HEK293T (cell line): ENCODE measurements around the gene GLG1.

Experiments
- ARNT ChIP-seq: fragments of 450-650 bp; IDR thresholded peaks from 2 replicates; pipeline ENCODE4 v1.6.1; 2017; ENCODE audit warnings: mild to moderate bottlenecking
- BHLHE40 ChIP-seq: fragments of 450-650 bp; IDR thresholded peaks from 2 replicates; pipeline ENCODE4 v1.6.1; 2016; ENCODE audit warnings: mild to moderate bottlenecking, moderate library complexity, borderline replicate concordance
- CTBP1 ChIP-seq: fragments of 450-650 bp; IDR thresholded peaks from 2 replicates; pipeline ENCODE4 v1.6.1; 2016; ENCODE audit warnings: borderline replicate concordance
- FOXK2 ChIP-seq: fragments of 450-650 bp; IDR thresholded peaks from 2 replicates; pipeline ENCODE4 v1.6.1; 2016; ENCODE audit warnings: mild to moderate bottlenecking
- FOXM1 ChIP-seq: fragments of 450-650 bp; IDR thresholded peaks from 2 replicates; pipeline ENCODE4 v1.6.1; 2017; ENCODE audit warnings: mild to moderate bottlenecking, borderline replicate concordance
- HDGF ChIP-seq: fragments of 450-650 bp; IDR thresholded peaks from 2 replicates; pipeline ENCODE4 v1.6.1; 2017; ENCODE audit warnings: antibody characterized with exemption, borderline replicate concordance
- SP1 ChIP-seq: fragments of 450-650 bp; IDR thresholded peaks from 2 replicates; pipeline ENCODE4 v1.6.1; 2017
- SUZ12 ChIP-seq: fragments of 450-650 bp; IDR thresholded peaks from 2 replicates; pipeline ENCODE4 v1.6.1; 2016; ENCODE audit warnings: mild to moderate bottlenecking
- TARDBP ChIP-seq: fragments of 450-650 bp; IDR thresholded peaks from 2 replicates; pipeline ENCODE4 v1.6.1; 2016
- ZNF384 ChIP-seq: fragments of 450-650 bp; IDR thresholded peaks from 2 replicates; pipeline ENCODE4 v1.6.1; 2016

DNA sequence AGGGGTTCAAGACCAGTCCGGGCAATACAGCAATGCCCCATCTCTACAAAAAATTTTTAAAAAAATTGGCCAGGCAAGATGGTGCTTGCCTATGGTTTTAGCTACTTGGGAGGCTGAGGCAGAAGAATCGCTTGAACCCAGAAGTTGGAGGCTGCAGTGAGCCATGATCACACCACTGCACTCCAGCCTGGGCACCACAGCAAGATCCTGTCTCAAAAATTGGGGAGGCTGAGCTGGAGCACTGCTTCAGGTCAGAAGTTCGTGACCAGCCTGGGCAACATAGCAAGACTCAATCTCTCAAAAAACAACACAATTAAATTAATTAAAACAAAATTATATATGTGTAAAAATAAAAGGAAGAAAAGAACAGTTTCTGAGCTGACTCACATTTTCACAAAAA lies 110.9 kb downstream of the GLG1 start:
- no peak for TF ChIP-seq SUZ12
- TF ChIP-seq SP1 = no peak
- no peak for TF ChIP-seq BHLHE40
- no peak for TF ChIP-seq HDGF
- TF ChIP-seq TARDBP = no peak
- no peak for TF ChIP-seq ARNT
- no peak for TF ChIP-seq FOXK2
- TF ChIP-seq FOXM1 = no peak
- TF ChIP-seq CTBP1 = no peak
- no peak for TF ChIP-seq ZNF384
